GM21447 (cell line): Measurements from ENCODE around the gene EEF1A2.

Experiments
- ATAC-seq: cut with Tn5 transposase; IDR thresholded peaks from one replicate; pipeline ENCODE4 v1.9.1; 2021; ENCODE audit not compliant: unreplicated experiment

The EEF1A2 gene

GRCh38 chr20:63498960-63499337 is at the start of gene EEF1A2:
TSS of gene EEF1A2 (minus strand) at chr20:63499083. CDS start at chr20:63497763, 1,320 bp downstream.
- no peak for ATAC-seq

- no peak for ATAC-seq
These were observed 49.7 kb upstream of the EEF1A2 start for GRCh38 chr20:63548542-63548941.

DNA sequence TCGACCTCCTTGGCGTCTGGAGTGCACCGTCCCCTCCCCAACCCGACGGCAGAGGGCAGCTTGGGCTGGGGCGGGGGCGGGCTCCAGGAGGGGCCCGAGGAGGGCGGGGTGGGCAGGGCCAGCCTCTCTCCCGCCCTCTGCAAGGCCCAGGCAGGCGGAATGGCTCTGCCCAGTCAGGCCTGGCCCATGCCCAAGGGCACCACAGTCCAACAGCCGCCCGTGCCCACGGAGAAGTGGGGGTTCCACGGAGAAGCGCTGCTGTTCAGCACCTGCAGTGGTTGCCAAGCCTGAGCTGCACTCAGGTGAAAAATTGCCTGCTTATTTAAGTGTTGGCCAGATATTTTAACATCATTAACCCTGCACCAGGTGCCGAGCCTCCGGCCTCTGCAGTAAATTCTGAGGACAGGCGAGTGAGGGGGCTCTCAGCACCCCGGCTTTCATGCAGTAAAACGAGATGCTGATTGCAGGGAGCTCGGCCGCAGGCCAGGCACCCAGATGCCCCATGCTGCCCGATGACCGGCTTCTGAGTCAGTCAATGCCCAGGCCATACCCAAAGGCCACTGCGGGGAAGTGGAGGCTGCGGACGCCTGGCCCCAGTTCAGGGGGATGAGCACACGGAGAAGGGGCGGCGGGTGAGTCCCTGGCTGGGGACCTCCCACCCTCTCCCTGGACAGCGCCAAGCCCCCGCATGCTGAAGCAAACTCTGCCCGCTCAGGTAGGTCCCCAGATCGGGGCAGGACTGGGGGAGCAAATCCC is 49.0 kb upstream of the EEF1A2 start, which contains the start of gene SRMS:
Gene SRMS (minus strand): TSS at position 25 of the 756 bp plus-strand sequence. CDS start 286 bp downstream, outside the sequence.
- ATAC-seq: no peak

DNA sequence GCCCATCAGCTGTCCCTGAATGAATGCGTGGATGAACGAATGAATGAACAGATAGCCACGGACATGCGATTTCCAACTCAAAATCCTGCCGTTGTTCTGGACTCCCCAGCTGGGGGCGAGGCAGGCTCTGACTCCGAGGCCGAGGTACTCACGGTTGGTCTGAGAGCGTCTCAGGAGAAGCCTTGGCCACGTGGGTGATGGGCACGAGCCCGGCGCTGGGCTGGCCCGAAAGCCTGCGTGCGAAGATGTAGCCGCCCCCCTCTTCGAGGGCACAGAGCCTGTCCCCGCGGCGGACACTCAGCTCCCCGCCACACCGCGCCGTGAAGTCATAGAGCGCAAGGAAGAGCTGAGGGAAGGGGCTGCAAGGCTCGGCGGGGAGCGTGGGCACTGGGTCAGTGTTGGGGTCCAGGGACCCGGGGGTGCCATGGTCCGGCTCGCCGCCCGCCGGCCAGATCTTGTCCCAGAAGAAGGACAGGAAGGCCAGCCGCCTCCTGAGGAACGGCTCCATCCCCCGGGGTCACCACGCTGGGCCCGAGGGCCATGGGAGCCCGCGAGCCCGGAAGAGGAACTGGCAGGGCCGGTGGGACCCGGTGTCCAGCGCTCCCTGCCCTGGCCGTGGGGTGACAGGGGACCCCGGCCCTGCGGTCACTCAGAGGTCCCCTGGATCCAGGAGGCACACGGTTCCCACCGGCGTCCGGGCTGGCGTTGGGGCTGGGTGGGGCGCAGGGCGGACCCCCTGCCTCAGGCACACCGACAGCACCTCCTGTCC is 48.3 kb upstream of the EEF1A2 start:
- no peak for ATAC-seq

DNA sequence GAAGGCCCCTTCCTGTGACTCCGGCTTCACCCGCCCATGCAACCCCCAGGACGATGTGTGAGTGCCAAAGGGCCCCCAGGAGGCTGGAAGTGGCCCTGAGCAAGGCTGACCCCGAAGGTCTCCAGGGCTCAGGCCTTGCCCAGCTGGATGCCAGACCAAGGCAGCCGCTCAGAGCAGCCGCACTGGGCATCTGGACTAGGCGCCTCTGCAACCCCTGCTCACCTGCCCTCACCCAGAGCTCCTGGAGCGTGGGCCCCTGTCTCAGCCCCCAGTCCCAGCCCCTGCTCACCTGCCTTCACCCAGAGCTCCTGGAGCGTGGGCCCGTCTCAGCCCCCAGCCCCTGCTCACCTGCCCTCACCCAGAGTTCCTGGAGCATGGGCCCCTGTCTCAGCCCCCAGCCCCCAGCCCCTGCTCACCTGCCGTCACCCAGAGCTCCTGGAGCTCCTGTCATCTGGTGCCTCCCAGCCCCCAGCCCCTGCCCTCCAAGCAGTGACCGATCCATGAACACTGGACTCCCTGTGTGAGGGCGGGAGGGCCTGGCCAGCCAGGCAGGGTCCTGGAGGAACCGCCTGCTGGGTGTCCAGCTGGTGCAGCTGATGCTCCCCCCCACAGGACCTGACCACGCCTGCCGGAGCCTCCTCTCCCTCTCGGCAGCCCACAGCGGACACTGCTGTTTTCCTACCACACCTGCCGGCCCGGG is 47.5 kb upstream of the EEF1A2 start:
- ATAC-seq: no peak

DNA sequence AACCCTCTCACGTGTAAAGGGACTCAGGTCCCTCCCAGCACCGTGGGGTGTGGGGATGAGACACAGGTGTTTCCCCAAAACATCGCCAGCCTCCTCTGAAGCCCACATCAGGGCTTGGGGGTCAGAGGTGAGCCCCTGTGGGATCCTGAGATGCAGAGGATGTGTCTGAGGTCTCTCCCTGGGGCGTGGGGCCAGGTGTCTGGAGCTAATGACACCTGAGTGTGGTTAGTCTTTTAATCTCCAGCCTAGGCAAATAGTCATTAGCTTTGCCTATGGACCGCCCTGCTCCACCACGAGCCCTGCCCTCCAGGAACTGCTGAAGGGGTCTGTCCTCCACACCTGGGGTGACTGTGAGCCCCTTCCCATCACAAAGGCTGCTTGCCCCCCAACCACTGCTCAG is 46.9 kb upstream of the EEF1A2 start:
- ATAC-seq: no peak

GRCh38 chr20:63544958-63545516 is 46.2 kb upstream of the EEF1A2 start:
- no peak for ATAC-seq

GRCh38 chr20:63544241-63544957 is 45.5 kb upstream of the EEF1A2 start:
- no peak for ATAC-seq

- no peak for ATAC-seq
These were observed 44.9 kb upstream of the EEF1A2 start for GRCh38 chr20:63543733-63544132.

GRCh38 chr20:63543131-63543530 is 44.2 kb upstream of the EEF1A2 start:
- no peak for ATAC-seq

DNA sequence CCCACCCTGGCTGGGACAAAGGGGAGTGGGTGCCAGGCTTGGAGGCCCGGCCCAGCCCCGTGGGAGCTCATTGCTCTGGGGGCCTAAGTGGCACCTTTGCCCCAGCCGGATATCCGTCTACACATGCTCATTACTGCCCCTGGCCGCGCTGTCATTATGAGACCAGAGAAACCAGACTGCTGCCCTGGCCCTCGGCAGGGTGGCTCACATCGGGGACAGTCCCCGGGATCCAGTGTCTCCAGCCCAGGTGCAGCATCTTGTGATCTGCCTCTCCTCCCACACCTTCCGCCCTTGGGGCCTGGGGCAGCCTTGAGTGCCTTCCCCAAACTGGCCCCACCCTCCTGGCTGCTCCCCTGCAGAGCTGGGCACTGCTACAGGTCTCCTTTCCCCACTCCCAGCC is 43.8 kb upstream of the EEF1A2 start:
- ATAC-seq: no peak

DNA sequence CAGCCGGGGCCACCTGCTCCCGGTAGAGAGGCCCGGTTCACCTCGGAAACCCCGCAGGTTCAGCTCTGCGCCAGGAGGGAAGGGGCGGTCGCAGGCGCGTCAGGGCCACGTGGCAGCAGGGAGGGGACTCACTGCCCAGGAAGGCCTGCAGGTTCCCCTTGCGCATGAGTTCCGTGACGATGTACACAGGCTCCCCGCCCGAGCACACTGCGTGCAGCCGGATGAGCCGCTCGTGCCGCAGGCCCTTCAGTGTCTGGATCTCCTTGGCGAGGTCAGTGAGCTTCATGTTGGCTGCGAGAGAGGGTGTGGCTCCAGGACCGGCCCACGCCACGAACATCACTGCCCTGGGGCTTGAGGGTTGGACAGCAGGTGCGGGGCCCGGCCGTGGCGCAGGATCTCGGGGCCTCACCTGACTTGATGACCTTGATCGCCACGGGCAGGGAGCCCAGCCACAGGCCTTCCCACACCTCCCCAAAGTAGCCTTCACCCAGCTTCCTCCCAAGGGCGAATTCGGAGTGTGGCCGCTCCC is 43.2 kb upstream of the EEF1A2 start:
- no peak for ATAC-seq

- no peak for ATAC-seq
These were observed 42.5 kb upstream of the EEF1A2 start for GRCh38 chr20:63541371-63541770.

DNA sequence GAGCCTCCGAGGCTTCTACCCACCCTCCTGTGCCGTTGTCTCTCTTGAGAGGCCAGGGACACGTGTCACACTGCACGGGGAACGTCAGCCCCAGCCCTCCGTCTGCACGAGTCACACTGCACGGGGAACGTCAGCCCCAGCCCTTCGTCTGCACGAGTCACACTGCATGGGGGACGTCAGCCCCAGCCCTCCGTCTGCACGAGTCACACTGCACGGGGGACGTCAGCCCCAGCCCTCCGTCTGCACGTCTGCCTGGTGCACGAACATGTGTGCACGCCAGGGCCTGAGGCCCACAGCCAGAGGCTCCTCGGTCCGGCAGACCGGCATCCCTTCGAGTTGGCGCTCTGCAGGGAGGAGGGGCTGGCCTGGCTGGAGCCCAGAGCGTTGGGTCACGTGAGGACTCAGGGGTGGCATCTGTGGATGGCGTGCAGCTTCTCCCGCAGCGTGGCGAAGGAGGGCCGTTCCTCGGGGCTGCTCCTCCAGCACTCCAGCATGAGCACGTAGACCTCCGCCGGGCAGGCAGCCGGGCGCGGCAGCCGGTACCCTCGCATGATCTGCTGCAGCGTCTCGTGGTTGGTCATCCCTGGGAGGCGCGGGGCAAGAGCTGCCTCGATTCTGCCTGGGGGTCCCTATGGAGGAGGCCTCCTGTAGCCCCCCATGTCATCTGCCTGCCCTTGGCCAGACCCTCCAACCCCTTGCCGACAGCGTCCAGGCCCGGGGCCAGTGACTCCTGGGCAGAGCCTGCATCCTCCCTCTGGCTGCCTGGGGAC is 41.7 kb upstream of the EEF1A2 start:
- no peak for ATAC-seq

GRCh38 chr20:63539441-63540370 is 40.8 kb upstream of the EEF1A2 start:
- ATAC-seq: no peak

DNA sequence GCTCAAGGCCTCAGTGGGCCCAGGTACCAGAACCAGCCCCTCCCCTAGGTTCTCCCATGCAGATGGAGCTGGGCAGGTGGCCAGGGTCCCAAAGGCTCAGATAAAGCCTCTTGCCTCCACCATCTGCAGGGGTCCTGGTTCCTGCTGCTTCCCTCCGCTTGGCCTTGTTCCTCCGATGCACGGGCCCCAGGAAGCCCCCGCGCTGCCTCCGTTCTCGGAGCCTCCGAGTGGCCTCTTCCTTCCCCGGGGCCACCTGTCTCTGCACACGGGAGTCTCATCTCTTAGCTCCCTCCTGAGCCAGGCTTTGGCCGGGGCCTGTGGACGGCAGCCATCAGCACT is 40.2 kb upstream of the EEF1A2 start:
- ATAC-seq: no peak

GRCh38 chr20:63538204-63539091 is 39.6 kb upstream of the EEF1A2 start:
- no peak for ATAC-seq
